Loucy (cell line): Measurements from ENCODE around the gene COA8.

Experiments
- H2AFZ ChIP-seq: fragments of 200-600 bp; sonication (generic); 2 replicates; pipeline ENCODE4 v1.6.0; 2016; ENCODE audit warnings: antibody characterized with exemption, mild to moderate bottlenecking, low read length, moderate library complexity
- H3F3A ChIP-seq: fragments of 200-600 bp; 2 replicates; pipeline ENCODE4 v1.6.0; 2016; ENCODE audit warnings: antibody characterized with exemption, low read depth, mild to moderate bottlenecking
- H3K27me3 ChIP-seq: fragments of 200-600 bp; sonication (generic); 2 replicates; pipeline ENCODE4 v1.6.1; 2014; ENCODE audit warnings: low read length, mild to moderate bottlenecking; ENCODE audit not compliant: insufficient read depth, poor library complexity, severe bottlenecking
- H3K36me3 ChIP-seq: fragments of 200-600 bp; sonication (generic); 2 replicates; pipeline ENCODE4 v1.6.1; 2016; ENCODE audit warnings: low read length; ENCODE audit not compliant: insufficient read depth
- H3K4me1 ChIP-seq: fragments of 200-600 bp; sonication (generic); 2 replicates; pipeline ENCODE4 v1.5.1; 2014; ENCODE audit warnings: low read length, mild to moderate bottlenecking; ENCODE audit not compliant: insufficient read depth, poor library complexity, severe bottlenecking
- H3K4me2 ChIP-seq: fragments of 200-600 bp; sonication (generic); 2 replicates; pipeline ENCODE4 v1.6.0; 2014; ENCODE audit warnings: antibody characterized with exemption, low read length, low read depth, mild to moderate bottlenecking; ENCODE audit not compliant: poor library complexity, severe bottlenecking
- H3K4me3 ChIP-seq: fragments of 200-600 bp; sonication (generic); 2 replicates; pipeline ENCODE4 v1.5.1; 2014; ENCODE audit warnings: low read length, mild to moderate bottlenecking, mixed read lengths; ENCODE audit not compliant: poor library complexity, severe bottlenecking
- H3K79me2 ChIP-seq: fragments of 200-600 bp; sonication (generic); 2 replicates; pipeline ENCODE4 v1.6.1; 2014; ENCODE audit warnings: low read length; ENCODE audit not compliant: insufficient read depth
- H3K9ac ChIP-seq: fragments of 200-600 bp; sonication (generic); 2 replicates; pipeline ENCODE4 v1.6.0; 2014; ENCODE audit warnings: mild to moderate bottlenecking, low read depth, low read length, moderate library complexity; ENCODE audit not compliant: poor library complexity, severe bottlenecking
- H3K9me2 ChIP-seq: fragments of 200-600 bp; sonication (generic); replicated peaks from 2 replicates; pipeline ENCODE4 v1.6.1; 2016; ENCODE audit warnings: low read depth, low read length, mixed read lengths
- H3K9me3 ChIP-seq: fragments of 200-600 bp; sonication (generic); 2 replicates; pipeline ENCODE4 v1.6.1; 2014; ENCODE audit warnings: mild to moderate bottlenecking, antibody characterized with exemption, low read length, low read depth; ENCODE audit not compliant: insufficient read depth
- H4K20me1 ChIP-seq: fragments of 200-600 bp; sonication (generic); 2 replicates; pipeline ENCODE4 v1.6.0; 2014; ENCODE audit warnings: antibody characterized with exemption, low read length, mild to moderate bottlenecking; ENCODE audit not compliant: insufficient read depth, poor library complexity, severe bottlenecking
- EZH2phosphoT487 ChIP-seq: fragments of 200-600 bp; IDR thresholded peaks from 2 replicates; pipeline ENCODE4 v1.6.1; 2018; ENCODE audit warnings: antibody characterized with exemption, mild to moderate bottlenecking, moderate library complexity, borderline replicate concordance
- TF ChIP-seq, protein P1 (sequence below): fragments of 200-600 bp; sonication (generic); conservative IDR thresholded peaks from 2 replicates; pipeline ENCODE4 v1.5.1; 2014; ENCODE audit warnings: mild to moderate bottlenecking, antibody characterized with exemption, low read length

The COA8 gene

GRCh38 chr14:103528146-103528586 is 34.6 kb upstream of the COA8 start:
- Histone ChIP-seq H3K4me1 (peaks cover 13% of the 10 kb centered on the region), H3K36me3 (no peaks in the 10 kb centered on the region), H3K79me2 (peaks cover 31% of the 10 kb centered on the region; the same call in 1 of the 2 replicates), H2AFZ (no peak overlapping the region; the same call in 1 of the 2 replicates), H3K9me2 (no peaks in the 10 kb centered on the region), H3K9me3 (no peaks in the 10 kb centered on the region), H3K4me2 (peak overlapping the region; percentile 79), H3K9ac (peak overlapping the region; percentile 83), H4K20me1 (peaks cover 11% of the 10 kb centered on the region), H3F3A (no peaks in the 10 kb centered on the region), H3K4me3 (peak overlapping the region; percentile 90), H3K27me3 (no peaks in the 10 kb centered on the region)
- no peak for TF ChIP-seq EZH2phosphoT487
- TF ChIP-seq, protein P1, sequence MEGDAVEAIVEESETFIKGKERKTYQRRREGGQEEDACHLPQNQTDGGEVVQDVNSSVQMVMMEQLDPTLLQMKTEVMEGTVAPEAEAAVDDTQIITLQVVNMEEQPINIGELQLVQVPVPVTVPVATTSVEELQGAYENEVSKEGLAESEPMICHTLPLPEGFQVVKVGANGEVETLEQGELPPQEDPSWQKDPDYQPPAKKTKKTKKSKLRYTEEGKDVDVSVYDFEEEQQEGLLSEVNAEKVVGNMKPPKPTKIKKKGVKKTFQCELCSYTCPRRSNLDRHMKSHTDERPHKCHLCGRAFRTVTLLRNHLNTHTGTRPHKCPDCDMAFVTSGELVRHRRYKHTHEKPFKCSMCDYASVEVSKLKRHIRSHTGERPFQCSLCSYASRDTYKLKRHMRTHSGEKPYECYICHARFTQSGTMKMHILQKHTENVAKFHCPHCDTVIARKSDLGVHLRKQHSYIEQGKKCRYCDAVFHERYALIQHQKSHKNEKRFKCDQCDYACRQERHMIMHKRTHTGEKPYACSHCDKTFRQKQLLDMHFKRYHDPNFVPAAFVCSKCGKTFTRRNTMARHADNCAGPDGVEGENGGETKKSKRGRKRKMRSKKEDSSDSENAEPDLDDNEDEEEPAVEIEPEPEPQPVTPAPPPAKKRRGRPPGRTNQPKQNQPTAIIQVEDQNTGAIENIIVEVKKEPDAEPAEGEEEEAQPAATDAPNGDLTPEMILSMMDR, result no peak

DNA sequence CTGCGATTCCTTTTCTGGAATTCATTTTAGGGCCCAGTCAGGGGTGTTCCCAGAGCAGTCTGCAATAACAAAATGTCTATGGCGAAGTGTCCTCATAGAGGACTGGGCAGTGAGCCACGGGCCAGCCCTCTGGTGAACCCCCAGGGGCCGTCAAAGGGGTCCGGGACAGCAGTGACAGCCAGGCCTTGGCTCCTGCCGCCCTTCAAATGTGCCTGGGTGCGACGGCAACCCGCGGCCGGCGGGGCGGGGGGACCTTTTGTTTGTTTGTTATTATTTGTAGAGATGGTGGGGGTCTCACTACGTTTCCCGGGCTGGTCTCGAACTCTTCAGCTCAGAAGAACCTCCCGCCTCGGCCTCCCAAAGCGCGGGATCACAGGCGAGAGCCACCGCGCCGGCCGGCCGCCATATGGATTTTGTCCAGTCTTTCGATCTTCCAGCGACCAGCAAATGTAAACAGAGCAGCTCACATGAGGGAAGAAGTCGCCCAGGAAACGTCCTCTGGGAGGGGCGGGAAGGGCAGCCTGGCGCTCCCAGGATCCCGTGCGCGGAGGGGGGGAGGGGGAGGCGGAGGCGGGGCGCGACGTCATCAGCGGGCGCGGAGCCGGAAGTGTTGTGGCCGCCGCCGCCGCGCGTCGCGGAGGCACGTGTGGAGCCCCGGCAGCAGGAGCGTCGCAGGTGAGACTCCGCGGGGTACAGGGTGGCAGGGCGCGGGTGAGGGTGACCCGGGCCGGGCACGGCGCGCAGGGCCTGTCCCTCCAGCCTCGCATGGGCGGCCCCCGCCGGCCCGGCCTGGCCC is 34.0 kb upstream of the COA8 start, which contains the start of gene TRMT61A:
Gene TRMT61A (plus strand): TSS at position 610 of the 796 bp plus-strand sequence. CDS start 783 bp downstream, outside the sequence.
- H3K27me3 ChIP-seq, result no peaks in the 10 kb centered on the region
- peak within 1 kb of the TSS; percentile 97 for H3K4me2 ChIP-seq
- H3K9me2 ChIP-seq, result no peaks in the 10 kb centered on the region
- peaks cover 11% of the 10 kb centered on the region for H4K20me1 ChIP-seq
- H3K4me3 ChIP-seq, result peak within 1 kb of the TSS; percentile 90
- peaks cover 31% of the 10 kb centered on the region; the same call in 1 of the 2 replicates for H3K79me2 ChIP-seq
- H3K9me3 ChIP-seq, result no peaks in the 10 kb centered on the region
- peak within 1 kb of the TSS; percentile 88 for H2AFZ ChIP-seq
- H3K36me3 ChIP-seq, result no peaks in the 10 kb centered on the region
- H3K4me1 ChIP-seq, result peaks cover 13% of the 10 kb centered on the region
- no peaks in the 10 kb centered on the region for H3F3A ChIP-seq
- peak within 1 kb of the TSS; percentile 83 for H3K9ac ChIP-seq
- TF ChIP-seq, protein P1, result no peak
- no peak for TF ChIP-seq EZH2phosphoT487

GRCh38 chr14:103529383-103530365 is 33.1 kb upstream of the COA8 start:
- H4K20me1 ChIP-seq, result peaks cover 11% of the 10 kb centered on the region
- no peaks in the 10 kb centered on the region for H3K36me3 ChIP-seq
- no peaks in the 10 kb centered on the region for H3K27me3 ChIP-seq
- H3F3A ChIP-seq, result no peaks in the 10 kb centered on the region
- no peaks in the 10 kb centered on the region for H3K9me3 ChIP-seq
- no peaks in the 10 kb centered on the region for H3K9me2 ChIP-seq
- peak overlapping the region; percentile 83 for H2AFZ ChIP-seq
- H3K79me2 ChIP-seq, result peaks cover 31% of the 10 kb centered on the region; the same call in 1 of the 2 replicates
- H3K4me2 ChIP-seq, result peak overlapping the region; percentile 97
- TF ChIP-seq EZH2phosphoT487, result no peak
- TF ChIP-seq, protein P1, result no peak
- peaks cover 13% of the 10 kb centered on the region for H3K4me1 ChIP-seq
- H3K4me3 ChIP-seq, result peak overlapping the region; percentile 90
- peak overlapping the region; percentile 74 for H3K9ac ChIP-seq
